ENCODE results near the gene NR2C2AP. TPM values are rescaled to one million over a fixed set of nuclear protein-coding genes. Genes with fewer than 3 reads are reported as not detected.

Gene NR2C2AP
- total and polyA plus RNA-seq, 9 donors, result 8.8 to 27.2 (median 14.9) TPM

GRCh38 chr19:19193926-19194325 is 9.3 kb downstream of the NR2C2AP start:
- intact Hi-C loops (cut with DNase I), result no loop called here
- TF ChIP-seq POLR2A (IDR thresholded peaks at IDR 0.05), result no peak
- no peak for TF ChIP-seq EP300 (IDR thresholded peaks at IDR 0.05)
- TF ChIP-seq, protein P1, sequence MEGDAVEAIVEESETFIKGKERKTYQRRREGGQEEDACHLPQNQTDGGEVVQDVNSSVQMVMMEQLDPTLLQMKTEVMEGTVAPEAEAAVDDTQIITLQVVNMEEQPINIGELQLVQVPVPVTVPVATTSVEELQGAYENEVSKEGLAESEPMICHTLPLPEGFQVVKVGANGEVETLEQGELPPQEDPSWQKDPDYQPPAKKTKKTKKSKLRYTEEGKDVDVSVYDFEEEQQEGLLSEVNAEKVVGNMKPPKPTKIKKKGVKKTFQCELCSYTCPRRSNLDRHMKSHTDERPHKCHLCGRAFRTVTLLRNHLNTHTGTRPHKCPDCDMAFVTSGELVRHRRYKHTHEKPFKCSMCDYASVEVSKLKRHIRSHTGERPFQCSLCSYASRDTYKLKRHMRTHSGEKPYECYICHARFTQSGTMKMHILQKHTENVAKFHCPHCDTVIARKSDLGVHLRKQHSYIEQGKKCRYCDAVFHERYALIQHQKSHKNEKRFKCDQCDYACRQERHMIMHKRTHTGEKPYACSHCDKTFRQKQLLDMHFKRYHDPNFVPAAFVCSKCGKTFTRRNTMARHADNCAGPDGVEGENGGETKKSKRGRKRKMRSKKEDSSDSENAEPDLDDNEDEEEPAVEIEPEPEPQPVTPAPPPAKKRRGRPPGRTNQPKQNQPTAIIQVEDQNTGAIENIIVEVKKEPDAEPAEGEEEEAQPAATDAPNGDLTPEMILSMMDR (IDR thresholded peaks at IDR 0.05), result no peak

DNA sequence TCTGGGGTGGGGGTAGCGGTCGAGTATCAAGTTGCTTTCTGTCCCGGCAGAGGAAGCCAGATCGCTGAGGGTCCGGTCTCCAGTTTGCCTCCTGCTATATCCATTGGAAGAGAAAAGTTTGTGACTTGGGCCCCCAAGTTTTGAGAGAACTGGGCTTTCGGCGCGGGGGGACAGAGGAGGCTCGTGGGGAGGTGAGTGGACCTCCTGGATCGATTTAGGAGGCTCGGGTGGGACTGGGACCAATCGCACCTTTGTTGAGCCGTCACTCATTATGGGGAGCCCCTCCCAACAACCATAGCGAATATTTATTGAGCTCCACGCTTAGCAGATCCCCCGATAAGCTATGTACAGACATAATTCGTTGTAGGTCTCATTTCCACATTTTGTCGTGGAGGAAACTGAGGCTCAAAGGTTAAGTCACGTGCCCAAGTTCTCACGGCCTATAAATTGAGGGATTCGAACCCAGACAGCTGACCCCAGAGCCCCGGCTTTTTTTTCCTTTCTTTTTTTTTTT is 10.2 kb downstream of the NR2C2AP start:
- 1% methylated on average over 22 of the region's 22 CpGs for WGBS, 3 donors
- H3K27ac ChIP-seq, result peak overlapping the region in 1 of 2 donors; percentile 93
- TF ChIP-seq, protein P1 (IDR thresholded peaks at IDR 0.05), result no peak
- TF ChIP-seq POLR2A (IDR thresholded peaks at IDR 0.05) (no peak), EP300 (IDR thresholded peaks at IDR 0.05) (no peak)
- H3K27me3 ChIP-seq, result no peaks in the 10 kb centered on the region
- intact Hi-C loops (cut with DNase I), result no loop called here
- peak overlapping the region; percentile 99 for H3K4me3 ChIP-seq
- H3K9me3 ChIP-seq, result no peaks in the 10 kb centered on the region
- H3K36me3 ChIP-seq, result peaks cover under 1% of the 10 kb centered on the region
- no peak for DNase-seq
- H3K4me1 ChIP-seq (ENCODE audit: insufficient read depth), result peaks cover 4% of the 10 kb centered on the region

More at GRCh38 chr19:19193926-19194325, 9.3 kb downstream of the NR2C2AP start:
- Histone ChIP-seq H3K27me3 (no peaks in the 10 kb centered on the region), H3K4me1 (ENCODE audit: insufficient read depth) (peaks cover 4% of the 10 kb centered on the region), H3K4me3 (no peak overlapping the region), H3K27ac (peak overlapping the region in 1 of 2 donors; percentile 19), H3K36me3 (peaks cover 2% of the 10 kb centered on the region), H3K9me3 (no peaks in the 10 kb centered on the region)
- DNase-seq, result no peak
- 61 to 67% (median 64%) methylated on average over 5 of the region's 5 CpGs for WGBS, 3 donors

DNA sequence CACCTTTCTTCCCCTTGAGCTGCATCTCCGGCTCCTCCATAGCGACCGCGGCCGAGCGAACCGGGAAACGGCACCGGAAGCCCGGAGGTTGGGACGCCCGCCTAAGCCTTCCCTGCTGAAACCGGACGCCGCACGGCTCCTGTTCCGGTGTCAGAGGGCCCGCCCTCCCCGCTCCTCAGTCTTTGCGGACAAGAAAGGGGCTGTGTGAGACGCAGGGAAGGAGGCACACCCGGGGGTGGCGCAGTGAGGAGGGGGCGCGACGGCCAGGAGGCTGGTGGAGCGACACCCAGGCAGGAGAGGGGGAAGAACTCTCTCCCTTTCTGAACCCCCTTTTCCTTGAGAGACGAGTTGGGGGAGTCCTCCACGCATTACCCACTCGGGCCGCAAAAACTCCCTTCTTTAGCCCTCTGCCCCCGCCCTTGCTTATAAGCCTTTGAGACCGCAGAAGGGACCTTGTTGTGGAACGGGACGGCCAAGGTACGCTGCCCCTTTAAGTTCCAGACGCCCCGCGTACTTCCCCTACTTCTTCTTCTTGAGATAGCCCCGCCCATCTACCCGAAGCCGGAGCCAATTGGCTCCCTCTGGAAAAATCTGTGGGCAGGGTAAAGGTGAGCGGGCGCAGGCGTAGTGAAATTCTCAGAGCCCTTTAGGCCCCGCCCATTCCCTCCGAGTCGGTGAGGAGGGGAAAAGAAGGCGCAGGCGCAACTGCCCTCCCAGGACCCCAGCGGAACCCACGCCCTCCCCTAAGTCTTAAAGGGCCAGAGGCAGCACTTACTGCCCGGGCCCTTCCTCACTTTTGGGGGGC is 10.9 kb downstream of the NR2C2AP start, which contains the start of the genes BORCS8 and RFXANK:
Gene BORCS8 (minus strand): TSS at position 75 of the 805 bp plus-strand sequence. CDS start 35 bp downstream, at position 40.
Gene RFXANK (plus strand): TSS at position 181 of the 805 bp plus-strand sequence. CDS start 1,689 bp downstream, outside the sequence.
- Histone ChIP-seq H3K4me3 (peak within 1 kb of the TSS; percentile 99), H3K36me3 (no peaks in the 10 kb centered on the region), H3K9me3 (no peaks in the 10 kb centered on the region), H3K4me1 (ENCODE audit: insufficient read depth) (peaks cover 4% of the 10 kb centered on the region), H3K27ac (peak within 1 kb of the TSS; percentile 90 to 93), H3K27me3 (no peaks in the 10 kb centered on the region)
- TF ChIP-seq POLR2A (IDR thresholded peaks at IDR 0.05) (peak; percentile 52), EP300 (IDR thresholded peaks at IDR 0.05) (no peak)
- TF ChIP-seq, protein P1 (IDR thresholded peaks at IDR 0.05), result no peak
- intact Hi-C loops (cut with DNase I), result no loop called here
- DNase-seq, result peak; percentile 99 to 100 (median 99)
- 0% methylated on average over 53 of the region's 53 CpGs for WGBS, 3 donors

DNA sequence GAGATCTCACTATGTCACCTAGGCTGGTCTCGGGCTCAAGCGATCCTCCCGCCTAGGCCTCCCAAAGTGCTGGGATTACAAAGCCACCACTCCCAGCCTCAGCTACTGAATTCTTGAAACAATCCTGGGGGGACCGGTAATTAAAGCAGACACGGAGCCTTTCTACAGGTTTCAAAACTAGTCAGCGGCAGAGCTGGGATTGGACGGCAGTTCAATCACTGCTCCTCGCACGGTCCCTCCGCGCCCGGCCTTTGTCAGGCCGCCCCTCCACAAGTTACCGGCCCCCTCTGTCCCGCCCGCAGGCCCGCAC is 11.5 kb downstream of the NR2C2AP start:
- Histone ChIP-seq H3K4me1 (ENCODE audit: insufficient read depth) (peaks cover 4% of the 10 kb centered on the region), H3K4me3 (peak overlapping the region; percentile 99), H3K27me3 (no peaks in the 10 kb centered on the region), H3K27ac (peak overlapping the region; percentile 90 to 93), H3K36me3 (no peaks in the 10 kb centered on the region), H3K9me3 (no peaks in the 10 kb centered on the region)
- no peak for DNase-seq
- TF ChIP-seq, protein P1 (IDR thresholded peaks at IDR 0.05), result no peak
- TF ChIP-seq EP300 (IDR thresholded peaks at IDR 0.05) (no peak), POLR2A (IDR thresholded peaks at IDR 0.05) (no peak)
- intact Hi-C loops (cut with DNase I), result no loop called here
- 0 to 1% (median 1%) methylated on average over 17 of the region's 17 CpGs for WGBS, 3 donors

All from ovary (tissue), 9 donors.